Fibroblast of peridontal ligament (primary cell): Measurements from ENCODE around the gene HECW1.
"Not testable (repeated sequence)": the region's sequence is repeated elsewhere in the genome, so short reads cannot be mapped to it uniquely, and the experiment has no call there.

Source experiments
- DNase-seq: peaks from one replicate; pipeline ENCODE4 v3.0.0-alpha.2; 2010; ENCODE audit errors: extremely low read depth

The HECW1 gene

DNA sequence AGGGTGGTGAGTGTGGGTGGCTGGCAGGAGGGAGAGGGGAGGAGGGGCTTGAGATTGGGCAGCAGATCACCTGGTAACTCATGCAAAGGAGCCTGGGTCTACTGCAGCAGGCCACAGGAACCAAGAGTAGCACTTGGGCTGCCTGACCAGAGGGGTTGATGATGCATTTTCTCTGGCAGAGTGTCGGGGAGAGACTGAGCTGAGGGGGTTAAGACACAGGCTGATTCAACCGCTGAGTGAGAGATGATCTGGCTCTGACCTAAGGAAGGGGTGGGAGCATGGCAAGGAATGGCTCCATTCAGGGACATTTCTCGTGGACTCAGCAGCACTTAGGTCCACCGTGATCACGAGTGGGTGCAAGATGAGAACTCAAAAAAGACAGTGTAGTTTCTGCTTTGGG is 355.0 kb downstream of the HECW1 start:
- peak; percentile 65 for DNase-seq

DNA sequence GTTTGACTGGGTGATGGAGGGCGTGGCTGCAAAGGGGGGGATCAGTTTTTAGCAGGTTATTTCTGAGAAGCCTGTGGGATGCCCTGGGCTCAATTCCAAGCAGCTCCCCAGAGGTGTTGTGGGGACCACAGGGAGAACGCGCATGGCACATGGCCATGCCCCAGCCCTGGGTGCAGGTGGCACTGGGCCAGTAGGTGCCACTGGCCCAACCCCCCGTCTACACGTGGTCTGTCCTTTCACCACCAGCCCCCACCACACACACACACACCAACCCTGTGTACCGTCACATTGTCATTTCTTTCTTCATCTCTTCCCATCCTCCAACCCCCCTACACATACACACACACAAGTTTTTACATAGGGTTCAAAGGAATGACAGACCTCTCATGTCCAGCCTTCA is 355.4 kb downstream of the HECW1 start:
- DNase-seq, result no peak

DNA sequence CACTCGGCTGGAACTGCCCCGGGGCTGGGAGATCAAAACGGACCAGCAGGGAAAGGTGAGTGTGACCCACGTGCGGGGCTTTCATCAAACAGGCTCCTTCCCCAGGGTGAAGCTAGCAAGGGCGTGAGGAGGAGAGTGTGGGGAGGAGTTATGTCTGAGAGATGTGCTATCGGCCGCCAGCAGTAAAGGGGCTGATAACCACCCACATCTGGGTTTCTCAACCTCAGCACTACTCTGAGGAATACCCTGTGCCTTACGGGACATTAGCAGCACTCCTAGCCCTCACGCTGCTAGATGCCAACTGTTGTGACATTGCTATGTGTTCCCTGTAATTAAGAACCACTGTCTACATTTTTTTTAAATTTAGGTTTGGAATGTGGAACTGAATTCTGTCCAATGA is 356.6 kb downstream of the HECW1 start:
- peak; percentile 32 for DNase-seq

DNA sequence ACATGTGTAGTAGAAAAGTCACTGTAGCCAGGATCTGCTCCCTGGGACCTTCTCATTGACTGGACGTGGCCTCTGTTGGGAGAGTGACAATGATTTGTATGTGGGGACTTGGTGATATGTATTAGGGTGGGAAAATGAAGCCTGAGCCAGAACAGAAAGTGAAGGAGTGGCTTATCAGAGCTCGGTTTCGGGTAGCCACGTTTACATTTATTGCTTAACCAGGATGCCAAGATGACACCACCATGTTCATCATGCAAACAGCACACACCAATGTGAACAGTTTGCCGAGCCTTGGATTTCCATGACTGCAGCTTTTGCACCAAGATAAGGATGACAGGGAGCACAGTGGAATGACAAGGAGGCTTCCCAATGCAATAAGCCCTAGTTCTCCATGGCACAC is 357.7 kb downstream of the HECW1 start:
- no peak for DNase-seq

DNA sequence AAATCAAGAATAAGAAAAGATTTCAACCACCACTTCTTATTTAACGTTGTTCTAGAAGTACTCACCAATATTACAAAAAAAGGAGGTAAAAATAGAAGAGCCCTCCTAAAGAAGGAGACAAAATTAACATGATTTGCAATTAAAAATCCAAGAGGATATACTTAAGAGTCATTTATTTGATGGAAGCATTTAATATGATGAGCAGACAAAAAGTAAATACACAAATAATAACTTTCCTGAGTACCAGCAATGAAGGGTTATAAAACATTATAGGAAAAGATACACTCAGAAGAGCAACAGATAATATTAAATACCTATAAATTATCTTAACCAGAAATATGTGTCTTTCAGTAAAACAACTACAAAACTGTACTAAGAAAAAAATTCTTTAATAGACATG is 363.5 kb downstream of the HECW1 start:
- no peak for DNase-seq

DNA sequence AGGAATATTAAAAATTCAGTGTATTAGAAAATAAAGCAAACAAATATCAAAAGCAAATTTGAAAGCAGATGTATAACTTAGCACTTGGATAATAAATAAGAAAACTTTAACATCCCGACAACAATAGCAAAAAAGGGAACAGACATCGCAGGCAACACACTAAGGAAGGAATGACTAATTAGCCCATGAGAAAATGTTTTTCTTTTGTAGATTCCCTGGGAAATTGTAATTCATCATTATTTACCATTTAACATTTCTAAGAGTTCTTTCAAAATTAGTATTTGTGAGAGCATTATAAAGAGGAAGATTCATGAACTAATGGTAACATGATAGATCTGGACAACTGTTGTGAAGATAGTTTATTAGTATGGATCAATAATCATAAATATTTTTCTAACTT is 364.4 kb downstream of the HECW1 start:
- DNase-seq, result no peak

DNA sequence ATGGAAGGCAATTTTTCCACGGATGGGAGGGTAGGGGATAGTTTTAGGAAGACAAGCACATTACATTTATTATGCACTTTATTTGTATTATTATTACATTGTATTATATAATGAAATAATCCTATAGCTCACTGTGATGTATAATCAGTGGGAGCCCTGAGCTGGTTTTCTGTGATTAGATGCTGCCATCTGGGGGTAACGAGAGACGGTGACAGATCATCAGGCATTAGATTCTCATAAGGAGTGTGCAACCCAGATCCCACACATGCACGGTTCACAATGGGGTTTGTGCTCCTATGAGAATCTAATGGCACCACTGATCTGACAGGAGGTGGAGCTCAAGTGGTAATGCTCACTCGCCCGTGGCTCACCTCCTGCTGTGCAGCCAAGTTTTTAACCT is 366.6 kb downstream of the HECW1 start:
- no peak for DNase-seq

DNA sequence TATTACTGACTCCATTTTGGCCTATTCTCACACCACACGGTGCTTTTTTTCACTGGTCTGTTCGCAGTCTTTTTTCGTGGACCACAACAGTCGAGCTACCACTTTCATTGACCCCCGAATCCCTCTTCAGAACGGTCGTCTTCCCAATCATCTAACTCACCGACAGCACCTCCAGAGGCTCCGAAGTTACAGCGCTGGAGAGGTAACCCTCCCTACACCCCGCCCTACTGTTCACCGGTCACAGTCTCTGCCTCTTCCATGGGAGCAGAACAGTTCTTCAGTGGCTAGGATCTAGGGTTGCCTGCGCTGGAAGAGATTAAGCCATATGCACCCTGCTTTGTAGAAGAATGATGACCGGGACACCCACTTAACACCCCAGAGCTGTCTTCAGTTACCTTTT is 367.1 kb downstream of the HECW1 start:
- no peak for DNase-seq

DNA sequence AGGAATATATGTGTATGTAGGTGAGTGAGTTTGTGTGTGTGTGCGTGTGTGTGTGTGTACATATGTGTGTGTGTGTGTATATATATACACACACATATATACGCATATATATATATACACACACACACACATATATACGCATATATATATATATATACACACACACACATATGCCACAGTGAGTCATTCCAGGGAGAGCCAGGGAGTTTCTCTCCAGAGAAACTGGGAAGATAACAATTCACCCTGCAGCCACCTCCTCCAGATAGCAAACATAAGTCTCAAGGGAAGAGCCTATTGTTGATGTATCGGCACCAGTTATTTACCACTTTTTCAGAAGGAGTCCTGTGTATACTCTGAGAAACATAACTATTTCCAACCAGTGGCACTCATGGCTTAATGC is 368.1 kb downstream of the HECW1 start:
- DNase-seq, result no peak

DNA sequence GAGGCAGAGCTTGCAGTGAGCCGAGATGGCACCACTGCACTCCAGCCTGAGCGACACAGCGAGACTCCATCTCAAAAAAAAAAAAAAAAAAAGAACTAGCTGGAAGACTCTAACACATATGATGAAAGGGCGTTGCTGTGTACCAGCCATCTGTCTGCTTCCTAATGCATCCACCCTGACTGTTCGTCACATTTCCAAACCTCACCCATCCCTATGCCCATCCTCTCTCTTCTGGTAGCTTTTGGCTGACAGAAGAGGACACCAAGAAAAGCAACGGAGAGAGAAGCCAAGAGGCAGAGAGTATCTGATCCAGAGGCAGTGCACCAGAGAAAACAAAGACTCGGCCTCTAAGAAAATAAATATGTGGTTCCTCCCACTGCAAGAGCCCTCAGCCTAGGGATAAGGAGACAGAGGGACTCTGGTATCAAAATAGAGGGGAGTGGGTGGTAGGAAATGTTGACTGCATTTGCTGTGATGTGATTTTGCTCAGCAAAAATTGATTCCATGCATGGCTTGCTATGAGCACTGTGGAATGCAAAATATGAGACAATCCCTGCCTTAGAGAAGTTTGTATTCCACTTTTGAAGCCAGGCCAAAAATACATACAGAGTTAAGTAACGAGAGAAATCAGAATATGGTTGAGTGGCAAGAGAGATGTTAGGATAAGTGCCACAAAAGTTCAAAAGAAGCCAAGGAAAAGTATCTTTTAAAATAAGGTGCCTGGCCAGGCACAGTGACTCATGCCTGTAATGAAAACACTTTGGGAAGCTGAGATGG is 369.6 kb downstream of the HECW1 start:
- DNase-seq, result peak; percentile 77

DNA sequence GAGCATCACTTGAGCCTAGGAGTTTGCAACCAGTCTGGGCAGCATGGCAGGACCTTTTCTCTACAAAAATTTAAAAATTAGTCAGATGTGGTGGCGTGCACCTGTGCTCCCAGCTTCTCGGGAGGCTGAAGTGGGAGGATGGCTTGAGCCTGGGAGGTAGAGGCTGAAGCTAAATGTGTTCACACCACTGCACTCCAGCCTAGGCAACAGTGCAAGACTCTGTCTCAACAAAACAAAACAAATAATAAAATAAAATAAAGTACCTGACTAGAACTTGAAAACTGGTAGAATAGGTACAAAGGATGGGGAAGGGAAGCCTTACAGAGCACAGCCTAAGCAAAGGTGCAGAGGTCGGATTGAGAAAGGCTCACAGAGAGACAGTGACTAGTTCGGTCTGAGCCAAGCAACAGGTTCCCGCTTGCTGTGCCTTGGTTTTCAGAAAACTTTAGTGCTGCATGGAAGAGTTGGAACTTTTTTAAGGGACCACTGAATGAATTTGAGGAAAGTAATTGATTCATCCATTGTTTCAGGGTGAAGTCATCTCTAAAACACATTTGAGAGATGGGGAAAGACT is 370.3 kb downstream of the HECW1 start:
- no peak for DNase-seq

DNA sequence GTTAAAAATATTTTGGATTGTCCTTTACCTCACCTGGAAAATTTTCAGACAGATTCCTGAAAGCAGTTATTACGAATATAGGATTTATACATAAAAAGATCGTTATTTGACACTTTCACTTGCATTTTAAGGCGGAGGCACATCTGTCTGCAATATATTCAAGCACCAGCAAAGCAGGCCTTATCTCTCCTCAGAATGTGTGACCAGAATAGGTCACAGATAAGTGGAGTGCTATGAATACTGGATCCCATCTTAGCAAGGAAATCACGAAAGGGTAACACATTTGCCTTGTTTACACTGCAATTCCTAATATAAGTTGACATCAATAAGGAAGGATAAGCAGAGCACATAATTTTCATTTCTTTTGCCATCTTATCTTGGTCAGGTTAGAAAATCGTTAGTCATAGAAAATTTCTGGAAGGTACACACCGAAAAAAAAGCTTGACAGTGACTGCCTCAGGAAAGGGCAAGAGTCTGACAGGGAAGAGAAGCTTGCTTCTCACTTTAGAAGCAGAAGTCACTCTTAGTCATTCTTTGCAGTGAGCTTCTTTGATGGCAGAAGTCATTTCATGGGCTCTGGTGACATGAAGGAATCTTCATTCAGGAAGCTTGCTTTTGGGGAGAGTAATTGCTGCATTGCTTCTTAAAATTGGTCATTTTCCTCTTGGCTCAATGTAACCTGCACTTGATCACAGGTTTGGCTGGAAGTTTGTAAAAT is 372.4 kb downstream of the HECW1 start:
- DNase-seq, result no peak

DNA sequence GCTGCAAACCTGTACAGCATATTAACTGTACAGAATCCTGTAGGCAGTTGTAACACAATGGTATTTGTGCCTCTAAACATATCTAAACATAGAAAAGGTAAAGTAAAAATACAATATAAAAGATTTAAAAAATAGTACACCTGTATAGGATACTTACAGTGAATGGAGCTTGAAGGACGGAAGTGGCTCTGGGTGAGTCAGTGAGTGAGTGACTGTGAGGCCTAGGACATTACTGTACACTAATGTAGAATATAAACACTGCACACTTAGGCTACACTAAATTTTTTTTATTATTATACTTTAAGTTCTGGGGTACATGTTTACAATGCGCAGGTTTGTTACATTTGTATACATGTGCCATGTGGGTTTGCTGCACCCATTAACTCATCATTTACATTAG is 373.1 kb downstream of the HECW1 start:
- no peak for DNase-seq

DNA sequence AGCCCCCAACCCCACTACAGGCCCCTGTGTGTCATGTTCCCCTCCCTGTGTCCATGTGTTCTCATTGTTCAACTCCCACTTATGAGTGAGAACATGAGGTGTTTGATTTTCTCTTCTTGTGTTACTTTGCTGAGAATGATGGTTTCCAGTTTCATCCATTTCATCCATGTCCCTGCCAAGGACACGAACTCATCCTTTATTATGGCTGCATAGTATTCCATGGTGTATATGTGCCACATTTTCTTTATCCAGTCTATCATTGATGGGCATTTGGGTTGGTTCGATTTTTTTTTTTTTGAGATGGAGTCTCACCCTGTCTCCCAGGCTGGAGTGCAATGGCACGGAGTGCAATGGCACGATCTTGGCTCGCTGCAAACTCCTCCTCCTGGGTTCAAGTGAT is 373.6 kb downstream of the HECW1 start:
- not testable (repeated sequence) for DNase-seq

DNA sequence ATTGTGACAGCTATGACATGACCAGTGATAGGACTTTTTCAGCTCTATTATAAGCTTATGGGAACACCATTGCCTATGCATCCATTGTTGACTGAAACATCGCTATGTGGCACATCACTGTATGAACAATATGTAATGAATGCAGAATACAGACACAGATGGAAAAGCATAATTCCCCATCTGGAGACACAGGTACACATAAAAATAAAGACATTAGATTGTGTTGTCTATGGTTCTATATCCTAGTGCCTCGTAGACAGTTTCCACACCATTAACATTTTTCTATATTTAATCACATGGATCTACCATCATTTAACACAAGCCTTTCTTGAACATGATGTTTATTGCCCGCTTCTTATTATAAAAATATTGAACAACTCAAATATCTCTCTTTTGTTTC is 374.2 kb downstream of the HECW1 start:
- DNase-seq, result no peak

DNA sequence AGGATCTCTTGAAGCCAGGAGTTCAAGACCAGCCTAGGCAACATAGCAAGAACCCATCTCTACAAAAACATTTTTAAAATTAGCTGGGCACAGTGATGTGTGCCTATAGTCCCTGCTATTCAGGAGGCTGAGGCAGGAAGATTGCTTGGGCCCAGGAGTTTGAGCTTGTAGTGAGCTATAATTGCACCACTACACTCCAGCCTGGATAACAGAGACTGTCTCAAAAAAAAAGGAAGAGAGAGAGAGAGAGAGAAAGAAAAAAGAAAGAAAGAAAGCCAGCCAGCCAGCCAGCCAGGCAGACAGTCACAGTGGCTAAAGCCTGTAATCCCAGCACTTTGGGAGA is 375.3 kb downstream of the HECW1 start:
- no peak for DNase-seq

DNA sequence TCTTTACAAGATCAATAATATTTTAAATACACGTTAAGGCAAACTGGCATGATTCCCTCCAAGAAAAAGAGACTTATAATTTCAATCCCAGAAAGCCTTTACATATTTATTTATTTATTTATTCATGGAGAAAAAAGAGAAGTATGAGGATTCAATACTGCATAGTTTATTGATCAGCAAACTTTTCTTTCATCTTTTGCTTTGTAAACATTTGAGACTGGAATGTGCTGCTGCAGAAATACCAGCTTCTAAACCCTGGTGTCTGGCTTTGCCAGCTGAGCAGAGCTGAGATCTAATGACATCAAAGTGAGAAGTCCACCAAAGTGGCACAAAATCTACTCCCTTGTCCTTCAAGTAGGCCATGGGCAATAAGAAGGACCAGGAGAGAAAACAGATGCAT is 376.8 kb downstream of the HECW1 start:
- no peak for DNase-seq

DNA sequence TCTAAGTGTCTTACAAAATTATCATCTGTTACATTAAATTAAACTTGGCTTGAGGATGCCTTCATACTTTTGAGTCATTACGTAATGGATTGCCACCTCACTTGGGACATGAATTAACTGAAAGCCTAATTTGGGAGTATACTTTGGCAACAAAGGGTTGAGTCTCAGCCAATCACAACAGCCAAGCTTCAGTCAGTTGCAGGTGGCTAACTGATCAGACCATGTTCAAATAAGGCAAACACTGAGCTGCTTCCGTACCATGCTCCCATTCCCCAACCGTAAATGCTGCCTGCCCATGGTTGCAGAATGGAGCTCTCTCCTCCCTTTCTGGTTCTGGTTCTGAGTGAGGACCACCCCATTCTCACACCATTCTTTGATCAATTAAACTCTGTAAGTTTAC is 377.6 kb downstream of the HECW1 start:
- DNase-seq, result no peak

DNA sequence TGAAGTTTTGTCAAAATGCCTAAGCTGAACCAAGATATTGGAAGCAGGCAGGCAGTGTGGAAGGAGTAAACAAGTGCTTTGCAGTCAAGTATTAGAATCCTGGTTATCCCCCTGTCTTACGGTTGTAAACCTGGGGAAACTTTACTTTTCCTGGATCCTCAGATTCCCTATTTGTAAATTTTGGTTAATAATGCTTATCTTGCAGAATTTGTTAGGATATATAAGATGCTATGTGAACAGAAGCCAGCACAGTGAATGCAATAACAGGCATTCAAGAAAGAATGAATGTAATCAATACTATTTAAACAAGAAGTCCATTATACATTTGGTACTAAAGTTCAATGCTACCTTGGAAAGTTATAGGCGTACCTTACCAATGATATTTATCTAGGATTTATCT is 378.7 kb downstream of the HECW1 start:
- DNase-seq, result no peak

DNA sequence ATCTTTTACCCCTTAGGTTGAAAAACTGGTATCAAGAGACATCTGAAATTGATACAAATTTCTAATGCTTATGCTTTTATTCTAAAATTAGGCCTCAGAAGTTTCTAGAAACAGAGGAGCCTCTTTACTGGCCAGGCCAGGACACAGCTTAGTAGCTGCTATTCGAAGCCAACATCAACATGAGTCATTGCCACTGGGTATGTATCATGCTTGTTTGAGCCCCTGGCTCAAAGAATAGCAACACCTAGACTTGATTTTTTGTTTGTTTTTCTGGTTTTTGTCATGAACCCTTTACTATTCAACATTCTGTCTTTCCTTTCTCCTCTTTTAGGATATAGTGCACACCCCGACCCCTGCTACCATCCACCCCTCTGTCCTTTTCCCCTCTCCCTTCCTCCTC is 379.5 kb downstream of the HECW1 start:
- peak; percentile 72 for DNase-seq

DNA sequence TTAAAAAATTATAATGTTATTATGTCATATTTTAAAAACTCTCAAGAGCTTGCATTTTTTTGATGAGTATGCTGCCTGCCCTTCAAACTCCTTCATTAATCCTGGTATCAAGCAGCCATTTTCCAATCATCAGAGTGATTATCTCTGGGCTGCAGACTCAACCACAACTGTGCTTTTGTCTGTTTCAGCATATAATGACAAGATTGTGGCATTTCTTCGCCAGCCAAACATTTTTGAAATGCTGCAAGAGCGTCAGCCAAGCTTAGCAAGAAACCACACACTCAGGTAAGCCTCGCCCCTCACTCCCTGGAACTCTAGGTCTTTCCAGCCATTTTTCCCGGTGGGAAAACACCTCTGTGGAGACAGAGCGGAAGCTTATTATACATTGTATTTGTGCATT is 380.4 kb downstream of the HECW1 start:
- DNase-seq, result no peak

DNA sequence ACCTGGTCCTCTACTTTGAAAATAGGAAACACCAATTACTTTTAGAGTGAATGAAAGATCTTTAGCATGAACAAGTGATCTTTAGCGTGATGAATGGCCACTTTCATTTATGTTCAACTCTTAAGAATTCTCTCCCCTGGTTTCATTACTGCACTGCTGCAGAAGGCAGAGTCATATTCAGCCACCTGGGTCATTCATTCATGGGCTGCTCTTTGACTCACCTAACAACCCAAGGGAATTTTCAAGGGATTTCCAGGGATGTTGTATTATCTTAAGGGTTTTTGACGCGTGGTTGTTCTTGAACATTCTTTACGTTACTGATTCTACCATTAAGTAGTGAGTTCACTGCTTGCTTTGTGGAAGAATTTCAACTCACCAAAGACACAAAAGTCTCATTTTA is 383.1 kb downstream of the HECW1 start:
- DNase-seq, result no peak

DNA sequence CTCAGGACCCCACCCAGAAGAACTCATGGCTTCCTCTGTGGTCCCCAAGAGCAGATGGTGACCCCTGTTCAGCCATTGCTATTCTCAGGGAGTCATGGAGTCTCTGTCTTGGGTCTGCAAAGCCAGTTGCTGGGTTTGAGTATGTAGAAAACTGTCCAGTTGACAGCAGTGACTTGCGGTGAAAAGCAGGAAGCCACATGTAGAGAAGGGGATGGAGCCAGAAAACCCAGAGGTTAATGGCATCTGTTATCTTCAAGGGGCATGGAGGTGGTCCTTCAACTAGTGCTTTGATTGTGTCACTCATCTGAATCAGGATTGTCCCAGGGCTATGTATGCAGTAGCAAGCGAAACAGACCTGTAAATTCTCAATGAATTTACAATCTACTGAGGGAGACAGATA is 384.1 kb downstream of the HECW1 start:
- DNase-seq, result no peak
